ENCODE results near the gene MRPL18. TPM values are rescaled to one million over a fixed set of nuclear protein-coding genes. Genes with fewer than 3 reads are reported as not detected.
"Not testable (repeated sequence)": the region's sequence is repeated elsewhere in the genome, so short reads cannot be mapped to it uniquely, and the experiment has no call there.

MRPL18 gene
- polyA plus RNA-seq (2012; ENCODE audit: insufficient read depth, insufficient read length, low read depth) = 128 TPM

DNA sequence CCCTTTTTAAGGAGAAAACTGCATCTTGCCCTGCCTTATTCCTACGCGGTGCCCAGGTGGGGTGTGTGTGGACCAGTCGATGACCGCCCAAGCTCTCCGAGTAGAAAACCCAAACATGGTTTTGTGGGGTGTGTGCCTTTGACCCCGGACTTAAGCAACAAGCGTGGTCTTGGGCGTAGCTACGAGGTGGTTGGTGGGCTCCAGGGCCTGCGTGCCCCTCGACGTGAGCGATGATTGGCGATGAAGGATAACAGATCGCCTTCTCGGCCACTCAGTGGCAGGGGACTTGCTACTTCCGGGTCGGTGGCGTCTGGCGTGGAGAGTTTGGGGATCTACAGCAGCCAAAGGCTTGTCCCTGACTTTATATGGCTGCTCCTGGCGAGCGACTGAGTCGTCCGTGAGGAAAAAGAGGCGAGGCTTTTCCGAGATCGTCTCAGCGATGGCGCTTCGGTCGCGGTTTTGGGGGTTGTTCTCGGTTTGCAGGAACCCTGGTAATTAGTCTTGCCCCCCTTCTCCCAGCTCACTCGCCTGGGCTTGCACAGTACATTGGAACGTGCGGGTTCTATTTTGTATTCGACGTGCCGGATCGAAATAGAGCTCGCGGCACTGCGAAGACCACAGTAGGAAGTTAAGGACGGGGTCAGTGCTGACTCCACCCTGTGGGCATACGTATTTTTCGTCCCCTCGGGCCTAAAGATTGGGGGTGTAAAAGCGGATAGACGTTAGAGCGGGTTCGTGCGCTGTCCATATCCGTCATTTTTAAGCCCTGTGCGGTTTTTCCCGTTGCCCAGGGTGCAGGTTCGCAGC lies at the start of gene MRPL18:
Gene MRPL18 (plus strand): TSS at position 319 of the 807 bp plus-strand sequence. CDS start 121 bp downstream, at position 440.
- H3K9me3 ChIP-seq = no peaks in the 10 kb centered on the region
- peak within 1 kb of the TSS; percentile 86 for H3K4me3 ChIP-seq (ENCODE audit: low read depth, low read length)
- no peak for TF ChIP-seq CTCF (IDR thresholded peaks at IDR 0.05; ENCODE audit: low read depth, low read length)
- DNase-seq = peak; percentile 94
- no peaks in the 10 kb centered on the region for H3K27me3 ChIP-seq
- H3K4me1 ChIP-seq = no peaks in the 10 kb centered on the region
- H3K36me3 ChIP-seq = peaks cover 48% of the 10 kb centered on the region

DNA sequence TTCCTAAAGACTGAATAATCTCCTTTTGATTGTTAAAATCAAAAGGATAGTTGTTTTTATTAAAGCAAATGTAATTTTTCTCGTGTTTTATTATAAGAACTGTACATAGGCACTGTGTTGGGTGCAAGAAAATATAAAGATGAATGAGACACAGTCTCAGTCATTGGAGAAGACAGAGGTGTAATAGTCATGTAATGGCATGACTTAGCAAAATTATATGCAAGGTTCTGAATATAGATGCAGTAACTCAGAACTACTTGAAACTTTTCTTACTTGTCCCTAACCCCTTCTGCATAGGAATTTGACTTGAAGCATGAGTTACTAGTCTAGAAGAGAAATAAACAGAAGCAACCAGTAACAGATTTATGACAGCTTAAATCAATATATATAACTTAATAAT lies 48.1 kb upstream of the MRPL18 start:
- Histone ChIP-seq H3K4me1 (no peaks in the 10 kb centered on the region), H3K27me3 (no peaks in the 10 kb centered on the region), H3K9me3 (no peaks in the 10 kb centered on the region), H3K4me3 (ENCODE audit: low read depth, low read length) (no peak overlapping the region), H3K36me3 (peaks cover 75% of the 10 kb centered on the region)
- no peak for DNase-seq
- TF ChIP-seq CTCF (IDR thresholded peaks at IDR 0.05; ENCODE audit: low read depth, low read length) = no peak

GRCh38 chr6:159745081-159745480 lies 45.2 kb upstream of the MRPL18 start:
- Histone ChIP-seq H3K9me3 (no peaks in the 10 kb centered on the region), H3K4me1 (no peaks in the 10 kb centered on the region), H3K27me3 (no peaks in the 10 kb centered on the region), H3K36me3 (peaks cover 81% of the 10 kb centered on the region), H3K4me3 (ENCODE audit: low read depth, low read length) (no peak overlapping the region)
- no peak for DNase-seq
- no peak for TF ChIP-seq CTCF (IDR thresholded peaks at IDR 0.05; ENCODE audit: low read depth, low read length)

DNA sequence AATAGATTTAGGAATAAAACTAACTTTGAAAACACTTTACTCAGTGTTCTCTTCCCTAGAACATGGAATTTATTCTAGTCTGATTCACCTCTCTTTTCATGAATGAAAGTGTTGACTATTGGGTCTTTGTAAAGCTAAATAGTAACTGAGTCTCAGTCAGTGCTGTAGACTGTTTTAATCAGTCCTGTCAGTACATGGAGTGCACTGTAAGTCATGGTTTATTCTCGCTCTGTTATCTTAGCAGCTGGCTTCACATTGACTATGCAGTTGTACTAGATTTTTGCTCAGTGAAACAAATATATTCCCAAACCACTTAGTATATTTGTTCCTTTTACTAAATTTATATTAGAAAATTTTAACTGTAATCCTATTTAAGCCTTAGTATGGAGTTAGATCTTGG lies 43.5 kb upstream of the MRPL18 start:
- peaks cover 75% of the 10 kb centered on the region for H3K36me3 ChIP-seq
- H3K9me3 ChIP-seq = no peaks in the 10 kb centered on the region
- no peaks in the 10 kb centered on the region for H3K4me1 ChIP-seq
- no peak for DNase-seq
- no peaks in the 10 kb centered on the region for H3K27me3 ChIP-seq
- no peak for TF ChIP-seq CTCF (IDR thresholded peaks at IDR 0.05; ENCODE audit: low read depth, low read length)
- H3K4me3 ChIP-seq (ENCODE audit: low read depth, low read length) = no peak overlapping the region

DNA sequence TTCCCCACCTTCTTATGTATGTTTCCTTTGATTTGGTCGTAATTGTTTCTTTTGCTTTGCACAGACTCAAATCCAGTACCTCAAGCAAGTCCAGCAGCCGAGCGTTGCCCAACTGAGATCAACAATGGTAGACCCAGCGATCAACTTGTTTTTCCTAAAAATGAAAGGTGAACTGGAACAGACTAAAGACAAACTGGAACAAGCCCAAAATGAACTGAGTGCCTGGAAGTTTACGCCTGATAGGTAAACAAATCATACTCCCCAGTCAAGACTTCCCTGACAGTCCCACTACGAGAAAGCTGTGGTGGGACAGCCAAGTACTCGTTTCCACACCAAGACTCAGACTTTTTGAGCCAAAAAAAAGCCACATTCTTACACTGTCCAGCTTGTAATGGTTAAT lies 42.1 kb upstream of the MRPL18 start:
- H3K4me3 ChIP-seq (ENCODE audit: low read depth, low read length); H3K27me3 ChIP-seq; H3K9me3 ChIP-seq; DNase-seq; H3K4me1 ChIP-seq: not testable (repeated sequence)
- peaks cover 75% of the 10 kb centered on the region for H3K36me3 ChIP-seq

DNA sequence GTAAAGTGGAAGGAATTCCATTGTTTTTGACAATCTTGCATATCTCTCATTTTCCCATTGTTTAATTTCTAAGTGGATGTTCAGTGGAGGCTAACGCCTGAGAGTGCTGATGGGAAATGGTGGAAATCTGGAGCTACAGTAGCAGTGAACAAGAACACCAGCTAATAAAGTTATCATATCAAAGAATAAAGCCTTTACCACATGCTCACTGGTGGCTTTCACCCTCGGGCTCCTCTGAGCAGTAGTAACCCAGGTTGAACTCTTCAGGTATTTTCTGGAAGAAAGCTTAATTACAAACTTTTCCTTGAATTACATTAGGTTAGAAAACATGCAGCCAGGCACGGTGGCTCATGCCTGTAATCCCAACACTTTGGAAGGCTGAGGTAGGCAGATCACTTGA lies 38.8 kb upstream of the MRPL18 start:
- Histone ChIP-seq H3K36me3 (peaks cover 69% of the 10 kb centered on the region), H3K4me1 (no peaks in the 10 kb centered on the region), H3K9me3 (no peaks in the 10 kb centered on the region), H3K4me3 (ENCODE audit: low read depth, low read length) (no peak overlapping the region), H3K27me3 (no peaks in the 10 kb centered on the region)
- DNase-seq = no peak
- TF ChIP-seq CTCF (IDR thresholded peaks at IDR 0.05; ENCODE audit: low read depth, low read length) = no peak

All from BE2C (cell line).